OCI-LY3 (cell line): ENCODE data around the gene PWP1.
A peak's percentile ranks its signal among the peaks of the same experiment; 100 is the strongest.
"Not testable (repeated sequence)": the region's sequence is repeated elsewhere in the genome, so short reads cannot be mapped to it uniquely, and the experiment has no call there.

Experiments
- H2AFZ ChIP-seq: fragments of 200-600, 300-600 bp; shearing (Covaris generic); 2 replicates; pipeline ENCODE4 v1.6.0; 2014; ENCODE audit warnings: antibody characterized with exemption, low read depth, low read length
- H3K27ac ChIP-seq: fragments of 200-600, 300-600 bp; sonication (generic); 2 replicates; pipeline ENCODE4 v1.5.1; 2014; ENCODE audit warnings: mild to moderate bottlenecking, low read length, moderate library complexity, mixed read lengths
- H3K27me3 ChIP-seq: fragments of 200-600, 300-600 bp; sonication (generic); 2 replicates; pipeline ENCODE4 v1.6.1; 2014; ENCODE audit warnings: low read depth, low read length, mixed read lengths
- H3K36me3 ChIP-seq: fragments of 200-600, 300-600 bp; sonication (generic); replicated peaks from 2 replicates; pipeline ENCODE3; 2014; ENCODE audit warnings: low read depth, low read length, mixed read lengths
- H3K4me1 ChIP-seq: fragments of 300-600, 200-600 bp; sonication (generic); 2 replicates; pipeline ENCODE4 v1.6.1; 2014; ENCODE audit warnings: low read length, mixed read lengths
- H3K4me2 ChIP-seq: fragments of 200-600, 300-600 bp; sonication (generic); 2 replicates; pipeline ENCODE4 v1.6.1; 2014; ENCODE audit warnings: low read length, mixed read lengths
- H3K4me3 ChIP-seq: fragments of 300-600, 200-600 bp; sonication (generic); 2 replicates; pipeline ENCODE4 v1.5.1; 2014; ENCODE audit warnings: antibody characterized with exemption, mild to moderate bottlenecking, low read length, moderate library complexity
- H3K79me2 ChIP-seq: fragments of 300-600, 200-600 bp; shearing (Covaris generic); 2 replicates; pipeline ENCODE4 v1.6.1; 2014; ENCODE audit warnings: mild to moderate bottlenecking, low read length, mixed read lengths
- H3K9ac ChIP-seq: fragments of 300-600, 200-600 bp; shearing (Covaris generic); 2 replicates; pipeline ENCODE4 v1.6.0; 2014; ENCODE audit warnings: mild to moderate bottlenecking, low read length, moderate library complexity
- H3K9me3 ChIP-seq: fragments of 200-600, 300-600 bp; shearing (Covaris generic); 2 replicates; pipeline ENCODE4 v1.6.1; 2014; ENCODE audit warnings: low read length, mixed read lengths; ENCODE audit not compliant: insufficient read depth
- H4K20me1 ChIP-seq: fragments of 200-600, 300-600 bp; sonication (generic); 2 replicates; pipeline ENCODE4 v1.6.1; 2016; ENCODE audit warnings: low read length, mixed read lengths; ENCODE audit not compliant: insufficient read depth
- EZH2phosphoT487 ChIP-seq: fragments of 200-600 bp; shearing (Covaris generic); IDR thresholded peaks from 2 replicates; pipeline ENCODE4 v1.6.1; 2018; ENCODE audit warnings: antibody characterized with exemption, mixed run types, low read depth
- TF ChIP-seq, protein P1 (sequence below): fragments of 200-600, 300-600 bp; sonication (generic); IDR thresholded peaks from 2 replicates; pipeline ENCODE4 v1.5.1; 2014; ENCODE audit warnings: antibody characterized with exemption, low read length, low read depth

PWP1 gene

DNA sequence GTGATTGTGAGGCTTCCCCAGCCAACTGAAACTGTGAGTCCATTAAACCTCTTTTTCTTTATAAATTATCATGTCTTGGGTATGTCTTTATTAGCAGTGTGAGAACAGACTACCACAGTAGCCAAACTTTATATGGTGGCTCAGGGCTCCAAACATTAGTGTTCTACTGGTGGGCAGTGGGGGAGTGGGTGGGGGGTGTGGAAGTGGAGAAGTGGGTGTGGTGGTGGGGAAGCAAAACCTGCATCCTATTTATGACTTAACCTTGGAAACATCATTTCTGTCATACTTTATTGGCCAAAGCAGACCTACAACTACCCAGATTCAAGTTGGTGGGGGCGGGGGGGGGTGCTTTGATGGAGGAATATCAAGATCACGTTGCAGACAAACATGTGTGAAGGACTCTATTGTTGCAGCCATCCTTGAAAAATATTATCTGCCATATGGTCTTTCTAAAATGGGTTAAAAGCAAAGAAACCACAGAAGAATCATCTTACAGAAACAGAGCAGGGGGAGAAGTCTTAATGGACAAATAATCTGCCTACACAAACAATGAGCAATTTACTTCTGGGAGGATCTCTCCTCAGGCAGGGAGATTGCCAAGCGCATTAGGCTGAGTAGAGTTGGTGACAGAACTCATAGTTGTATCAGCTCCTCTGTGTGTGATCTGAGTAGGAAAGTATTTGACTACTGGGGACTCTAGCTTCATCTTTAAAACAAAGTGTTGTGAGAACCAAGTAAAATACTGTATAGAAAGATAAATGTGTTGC lies 1.4 kb upstream of the PWP1 start:
- H2AFZ ChIP-seq = peak overlapping the region; percentile 67
- TF ChIP-seq EZH2phosphoT487 = no peak
- peaks cover 12% of the 10 kb centered on the region for H3K4me1 ChIP-seq
- no peak overlapping the region; the same call in 1 of the 2 replicates for H3K9ac ChIP-seq
- peak overlapping the region; percentile 86 for H3K4me2 ChIP-seq
- no peak overlapping the region for H3K27ac ChIP-seq
- H3K9me3 ChIP-seq = no peaks in the 10 kb centered on the region
- H3K36me3 ChIP-seq = peaks cover 5% of the 10 kb centered on the region
- no peaks in the 10 kb centered on the region for H3K27me3 ChIP-seq
- H3K79me2 ChIP-seq = peaks cover 23% of the 10 kb centered on the region
- peak overlapping the region; percentile 94 for H3K4me3 ChIP-seq
- H4K20me1 ChIP-seq = no peaks in the 10 kb centered on the region

DNA sequence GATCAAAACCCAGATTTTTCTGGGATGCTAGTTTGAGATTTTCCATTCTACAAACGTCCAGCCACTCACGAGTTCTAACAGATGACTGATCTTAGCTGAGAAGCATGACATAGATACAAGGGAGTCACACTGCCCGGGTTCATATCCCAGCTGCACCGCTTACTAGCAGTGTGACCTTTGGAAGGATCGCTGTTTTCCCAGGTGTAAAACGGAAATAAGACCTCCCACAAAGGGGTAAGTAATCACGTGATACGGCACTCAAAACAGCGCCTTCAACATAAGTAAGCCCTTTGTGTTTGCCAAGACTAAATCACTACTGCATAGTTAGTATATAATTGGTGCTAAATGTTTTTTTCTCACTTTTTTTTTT lies 624 bp upstream of the PWP1 start:
- TF ChIP-seq EZH2phosphoT487 = no peak
- TF ChIP-seq, protein P1, sequence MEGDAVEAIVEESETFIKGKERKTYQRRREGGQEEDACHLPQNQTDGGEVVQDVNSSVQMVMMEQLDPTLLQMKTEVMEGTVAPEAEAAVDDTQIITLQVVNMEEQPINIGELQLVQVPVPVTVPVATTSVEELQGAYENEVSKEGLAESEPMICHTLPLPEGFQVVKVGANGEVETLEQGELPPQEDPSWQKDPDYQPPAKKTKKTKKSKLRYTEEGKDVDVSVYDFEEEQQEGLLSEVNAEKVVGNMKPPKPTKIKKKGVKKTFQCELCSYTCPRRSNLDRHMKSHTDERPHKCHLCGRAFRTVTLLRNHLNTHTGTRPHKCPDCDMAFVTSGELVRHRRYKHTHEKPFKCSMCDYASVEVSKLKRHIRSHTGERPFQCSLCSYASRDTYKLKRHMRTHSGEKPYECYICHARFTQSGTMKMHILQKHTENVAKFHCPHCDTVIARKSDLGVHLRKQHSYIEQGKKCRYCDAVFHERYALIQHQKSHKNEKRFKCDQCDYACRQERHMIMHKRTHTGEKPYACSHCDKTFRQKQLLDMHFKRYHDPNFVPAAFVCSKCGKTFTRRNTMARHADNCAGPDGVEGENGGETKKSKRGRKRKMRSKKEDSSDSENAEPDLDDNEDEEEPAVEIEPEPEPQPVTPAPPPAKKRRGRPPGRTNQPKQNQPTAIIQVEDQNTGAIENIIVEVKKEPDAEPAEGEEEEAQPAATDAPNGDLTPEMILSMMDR = no peak
- Histone ChIP-seq H3K9ac (peak overlapping the region; percentile 74), H3K36me3 (peaks cover 8% of the 10 kb centered on the region), H3K4me2 (peak overlapping the region; percentile 86), H3K79me2 (peaks cover 23% of the 10 kb centered on the region), H3K27ac (peak overlapping the region; percentile 53), H2AFZ (peak overlapping the region; percentile 67), H4K20me1 (no peaks in the 10 kb centered on the region), H3K4me1 (peaks cover 12% of the 10 kb centered on the region), H3K27me3 (no peaks in the 10 kb centered on the region), H3K9me3 (no peaks in the 10 kb centered on the region), H3K4me3 (peak overlapping the region; percentile 94)

DNA sequence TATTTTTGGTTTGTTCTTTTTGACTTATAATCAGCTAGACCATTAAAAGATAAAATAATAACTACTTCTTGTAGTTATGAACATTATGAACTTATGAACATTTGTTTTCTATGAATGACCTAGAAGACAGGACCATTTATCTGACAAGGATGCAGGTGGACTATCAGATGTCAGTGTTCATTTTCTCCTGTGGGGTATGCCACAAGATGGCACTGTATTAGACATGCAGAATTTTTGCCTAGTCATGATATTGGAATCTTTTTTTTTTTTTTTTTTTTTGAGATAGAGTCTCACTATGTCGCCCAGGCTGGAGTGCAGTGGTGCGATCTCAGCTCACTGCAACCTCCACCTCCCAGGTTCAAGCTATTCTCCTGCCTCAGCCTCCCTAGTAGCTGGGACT lies 10.2 kb downstream of the PWP1 start:
- not testable (repeated sequence) for H4K20me1 ChIP-seq, H3K27me3 ChIP-seq, H3K9me3 ChIP-seq, H3K4me2 ChIP-seq, H3K27ac ChIP-seq, H3K4me3 ChIP-seq, H2AFZ ChIP-seq, H3K9ac ChIP-seq, H3K79me2 ChIP-seq, H3K4me1 ChIP-seq
- TF ChIP-seq, protein P1 = peak; percentile 22; the same call in 1 of the 2 replicates
- peaks cover 75% of the 10 kb centered on the region for H3K36me3 ChIP-seq

GRCh38 chr12:107702106-107702505 lies 16.5 kb downstream of the PWP1 start:
- TF ChIP-seq, protein P1 = no peak
- no peak for TF ChIP-seq EZH2phosphoT487
- H3K4me3 ChIP-seq = no peak overlapping the region
- H3K4me2 ChIP-seq = no peak overlapping the region
- H3K9ac ChIP-seq = no peak overlapping the region
- peaks cover 71% of the 10 kb centered on the region for H3K36me3 ChIP-seq
- no peak overlapping the region for H3K27ac ChIP-seq
- H3K27me3 ChIP-seq = no peaks in the 10 kb centered on the region
- H3K4me1 ChIP-seq = no peaks in the 10 kb centered on the region
- no peaks in the 10 kb centered on the region for H4K20me1 ChIP-seq
- no peaks in the 10 kb centered on the region for H3K79me2 ChIP-seq
- no peak overlapping the region for H2AFZ ChIP-seq
- H3K9me3 ChIP-seq = no peaks in the 10 kb centered on the region
